C4-2B (cell line): ENCODE results near the gene ZNF32.

ENCODE experiments used
- ZFX ChIP-seq: fragments of 450-650 bp; IDR thresholded peaks from 2 replicates; pipeline ENCODE4 v1.6.1; 2017
- TF ChIP-seq, protein P1 (sequence below): fragments of 450-650 bp; conservative IDR thresholded peaks from 2 replicates; pipeline ENCODE4 v1.5.1; 2017; ENCODE audit warnings: mild to moderate bottlenecking

- TF ChIP-seq, protein P1, sequence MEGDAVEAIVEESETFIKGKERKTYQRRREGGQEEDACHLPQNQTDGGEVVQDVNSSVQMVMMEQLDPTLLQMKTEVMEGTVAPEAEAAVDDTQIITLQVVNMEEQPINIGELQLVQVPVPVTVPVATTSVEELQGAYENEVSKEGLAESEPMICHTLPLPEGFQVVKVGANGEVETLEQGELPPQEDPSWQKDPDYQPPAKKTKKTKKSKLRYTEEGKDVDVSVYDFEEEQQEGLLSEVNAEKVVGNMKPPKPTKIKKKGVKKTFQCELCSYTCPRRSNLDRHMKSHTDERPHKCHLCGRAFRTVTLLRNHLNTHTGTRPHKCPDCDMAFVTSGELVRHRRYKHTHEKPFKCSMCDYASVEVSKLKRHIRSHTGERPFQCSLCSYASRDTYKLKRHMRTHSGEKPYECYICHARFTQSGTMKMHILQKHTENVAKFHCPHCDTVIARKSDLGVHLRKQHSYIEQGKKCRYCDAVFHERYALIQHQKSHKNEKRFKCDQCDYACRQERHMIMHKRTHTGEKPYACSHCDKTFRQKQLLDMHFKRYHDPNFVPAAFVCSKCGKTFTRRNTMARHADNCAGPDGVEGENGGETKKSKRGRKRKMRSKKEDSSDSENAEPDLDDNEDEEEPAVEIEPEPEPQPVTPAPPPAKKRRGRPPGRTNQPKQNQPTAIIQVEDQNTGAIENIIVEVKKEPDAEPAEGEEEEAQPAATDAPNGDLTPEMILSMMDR, result no peak
- TF ChIP-seq ZFX, result no peak
Observed at GRCh38 chr10:43616697-43617370, 31.8 kb downstream of the ZNF32 start.
